Fibroblast of villous mesenchyme (primary cell): ENCODE data around the gene FOXF1. TPM values are rescaled to one million over a fixed set of nuclear protein-coding genes. Genes with fewer than 3 reads are reported as not detected.

Experiments
- DNase-seq: peaks from one replicate; pipeline ENCODE4 v3.0.0-alpha.2; 2010; ENCODE audit warnings: low read depth
- H3K4me3 ChIP-seq: 2 replicates; pipeline ENCODE4 v1.5.1; 2011; ENCODE audit warnings: low read depth, mild to moderate bottlenecking, low read length
- CTCF ChIP-seq: IDR thresholded peaks from 2 replicates; pipeline ENCODE4 v1.5.1; 2012; ENCODE audit warnings: low read depth, mild to moderate bottlenecking, low read length; ENCODE audit not compliant: insufficient read depth
- total RNA-seq: library from RNA; depleted of rRNA; stranded (reverse); fragments of >200 nt; gene quantifications from 2 replicates; pipeline ENCODE4 v1.2.3, GENCODE V29; 2012

The FOXF1 gene
- 5.2 and 10.3 TPM in 2 replicates for total RNA-seq

GRCh38 chr16:86510465-86511261, at the start of gene FOXF1:
Gene FOXF1, plus strand, starts transcription at chr16:86510527. Its CDS starts 43 bp downstream, at chr16:86510570.
- TF ChIP-seq CTCF = no peak
- DNase-seq = peak; percentile 77
- peak within 1 kb of the TSS; percentile 96 for H3K4me3 ChIP-seq

- TF ChIP-seq CTCF = no peak
- H3K4me3 ChIP-seq = no peak overlapping the region
- DNase-seq = no peak
These were observed 49.3 kb upstream of the FOXF1 start for GRCh38 chr16:86461037-86461436.

GRCh38 chr16:86462334-86463084, 47.8 kb upstream of the FOXF1 start:
- DNase-seq = peak; percentile 99
- H3K4me3 ChIP-seq = no peak overlapping the region
- TF ChIP-seq CTCF = no peak

- TF ChIP-seq CTCF = no peak
- no peak for DNase-seq
- no peak overlapping the region for H3K4me3 ChIP-seq
These were observed 46.3 kb upstream of the FOXF1 start for GRCh38 chr16:86464044-86464443.

GRCh38 chr16:86465434-86465833, 44.9 kb upstream of the FOXF1 start:
- TF ChIP-seq CTCF = no peak
- no peak overlapping the region for H3K4me3 ChIP-seq
- DNase-seq = no peak

GRCh38 chr16:86466696-86467406, 43.5 kb upstream of the FOXF1 start:
- DNase-seq = peak; percentile 87
- TF ChIP-seq CTCF = no peak
- no peak overlapping the region for H3K4me3 ChIP-seq
